GM23338 (cell line): ENCODE data around the gene ASIC3. TPM values are rescaled to one million over a fixed set of nuclear protein-coding genes. Genes with fewer than 3 reads are reported as not detected.
A peak's percentile ranks its signal among the peaks of the same experiment; 100 is the strongest.

Experiments
- ATAC-seq: fragments of 200-7000 bp; cut with Tn5 transposase; 3 replicates; pipeline ENCODE4 v1.9.1; 2020
- DNase-seq: peaks from one replicate; pipeline ENCODE4 v3.0.0-alpha.2; 2015; ENCODE audit warnings: low spot score
- H2AFZ ChIP-seq: fragments of 200-600 bp; sonication (generic); 2 replicates; pipeline ENCODE4 v1.8.0; 2016; ENCODE audit warnings: antibody characterized with exemption, mild to moderate bottlenecking, moderate library complexity
- H3F3A ChIP-seq: fragments of 200-600 bp; sonication (generic); replicated peaks from 2 replicates; pipeline ENCODE4 v1.8.0; 2017; ENCODE audit warnings: antibody characterized with exemption, mixed run types, low read depth
- H3K27ac ChIP-seq: fragments of 200-600 bp; sonication (generic); 2 replicates; pipeline ENCODE4 v1.6.1; 2016; ENCODE audit warnings: low read depth
- H3K27me3 ChIP-seq: fragments of 200-600 bp; sonication (generic); 2 replicates; pipeline ENCODE4 v1.8.0; 2016; ENCODE audit warnings: mild to moderate bottlenecking, mixed run types, moderate library complexity; ENCODE audit not compliant: insufficient read depth
- H3K36me3 ChIP-seq: fragments of 200-600 bp; sonication (generic); 2 replicates; pipeline ENCODE4 v1.8.0; 2016; ENCODE audit warnings: mild to moderate bottlenecking; ENCODE audit not compliant: insufficient read depth
- H3K4me1 ChIP-seq: fragments of 200-600 bp; sonication (generic); 2 replicates; pipeline ENCODE4 v1.8.0; 2016; ENCODE audit warnings: mild to moderate bottlenecking, moderate library complexity; ENCODE audit not compliant: insufficient read depth
- H3K4me2 ChIP-seq: fragments of 200-600 bp; sonication (generic); 2 replicates; pipeline ENCODE4 v1.7.1; 2017; ENCODE audit warnings: mixed run types
- H3K4me3 ChIP-seq: fragments of 200-600 bp; sonication (generic); 2 replicates; pipeline ENCODE4 v1.6.1; 2016; ENCODE audit warnings: mixed run types
- H3K79me2 ChIP-seq: fragments of 200-600 bp; sonication (generic); replicated peaks from 2 replicates; pipeline ENCODE4 v1.8.0; 2017; ENCODE audit warnings: mild to moderate bottlenecking; ENCODE audit not compliant: insufficient read depth
- H3K9me2 ChIP-seq: fragments of 200-600 bp; sonication (generic); 2 replicates; pipeline ENCODE4 v1.8.0; 2017; ENCODE audit not compliant: insufficient read depth
- H4K20me1 ChIP-seq: fragments of 200-600 bp; sonication (generic); replicated peaks from 2 replicates; pipeline ENCODE4 v1.8.0; 2017; ENCODE audit warnings: mild to moderate bottlenecking; ENCODE audit not compliant: insufficient read depth
- H3K27ac Mint-ChIP-seq: 2 replicates; pipeline ENCODE4 v1.8.0; 2020; ENCODE audit warnings: inconsistent platforms, mild to moderate bottlenecking, moderate library complexity, mixed read lengths
- H3K27me3 Mint-ChIP-seq: 3 replicates; pipeline ENCODE4 v1.8.0; 2022; ENCODE audit warnings: low read depth, mild to moderate bottlenecking, moderate library complexity, mixed read lengths, inconsistent platforms; ENCODE audit not compliant: insufficient read depth, poor library complexity
- H3K36me3 Mint-ChIP-seq: 3 replicates; pipeline ENCODE4 v1.8.0; 2021; ENCODE audit warnings: low read depth, mild to moderate bottlenecking, inconsistent platforms, moderate library complexity, mixed read lengths
- H3K4me1 Mint-ChIP-seq: 3 replicates; pipeline ENCODE4 v1.8.0; 2020; ENCODE audit warnings: mild to moderate bottlenecking, inconsistent platforms, mixed read lengths
- H3K4me3 Mint-ChIP-seq: 3 replicates; pipeline ENCODE4 v1.8.0; 2021; ENCODE audit warnings: moderate library complexity, mild to moderate bottlenecking, inconsistent platforms, mixed read lengths
- H3K9me3 Mint-ChIP-seq: 3 replicates; pipeline ENCODE4 v1.8.0; 2020; ENCODE audit warnings: moderate library complexity, mild to moderate bottlenecking, inconsistent platforms, mixed read lengths
- CREB1 ChIP-seq: fragments of 250-450 bp; sonication (Bioruptor Pico); IDR thresholded peaks from 2 replicates; pipeline ENCODE4 v1.5.0; 2020; ENCODE audit warnings: low read depth, mild to moderate bottlenecking, moderate library complexity
- EZH2 ChIP-seq: fragments of 200-600 bp; sonication (generic); IDR thresholded peaks from one replicate; pipeline ENCODE4 v1.8.0; 2017; ENCODE audit warnings: antibody characterized with exemption, mild to moderate bottlenecking, low read depth; ENCODE audit not compliant: unreplicated experiment
- JUNB ChIP-seq: IDR thresholded peaks from one replicate; pipeline ENCODE4 v1.6.1; 2016; ENCODE audit warnings: antibody characterized with exemption; ENCODE audit not compliant: unreplicated experiment
- NANOG ChIP-seq: IDR thresholded peaks from 2 replicates; pipeline ENCODE4 v1.6.1; 2016; ENCODE audit warnings: antibody characterized with exemption, borderline replicate concordance
- POLR2AphosphoS5 ChIP-seq: IDR thresholded peaks from 2 replicates; pipeline ENCODE4 v1.6.1; 2016; ENCODE audit warnings: antibody characterized with exemption, low read depth
- STAT1 ChIP-seq: IDR thresholded peaks from one replicate; pipeline ENCODE4 v1.6.1; 2016; ENCODE audit warnings: antibody characterized with exemption; ENCODE audit not compliant: unreplicated experiment
- polyA plus RNA-seq: library from polyadenylated mRNA; unstranded; fragments of >200 nt; fragmentation: Nextera tagmentation; extraction: Ambion mirVana; gene quantifications from 2 replicates; pipeline ENCODE4 v1.2.1, GENCODE V29; 2016
- total RNA-seq: library from RNA; depleted of rRNA; stranded (reverse); fragments of >200 nt; shearing (Covaris generic); gene quantifications from 2 replicates; pipeline ENCODE4 v1.2.3, GENCODE V29; 2014
- TF ChIP-seq, protein P1 (sequence below): IDR thresholded peaks from 2 replicates; pipeline ENCODE4 v1.6.1; 2016; ENCODE audit warnings: antibody characterized with exemption
- TF ChIP-seq, protein P2 (sequence below): IDR thresholded peaks from one replicate; pipeline ENCODE4 v1.6.1; 2018; ENCODE audit warnings: antibody characterized with exemption; ENCODE audit not compliant: unreplicated experiment
- TF ChIP-seq, protein P3 (sequence below), 2 experiments: fragments of 200-600 bp in 1 of 2; sonication (generic) in 1 of 2; conservative IDR thresholded peaks; 2 replicates each; pipeline versions ENCODE4 v1.5.1 to v1.6.1; 2016 to 2017; ENCODE audit warnings: antibody characterized with exemption in 2 of 2, low read depth in 2 of 2, mild to moderate bottlenecking in 2 of 2, moderate library complexity in 1 of 2

The ASIC3 gene
- total and polyA plus RNA-seq, 2 experiments from 2014 or later: 0.87 to 0.90 TPM

DNA sequence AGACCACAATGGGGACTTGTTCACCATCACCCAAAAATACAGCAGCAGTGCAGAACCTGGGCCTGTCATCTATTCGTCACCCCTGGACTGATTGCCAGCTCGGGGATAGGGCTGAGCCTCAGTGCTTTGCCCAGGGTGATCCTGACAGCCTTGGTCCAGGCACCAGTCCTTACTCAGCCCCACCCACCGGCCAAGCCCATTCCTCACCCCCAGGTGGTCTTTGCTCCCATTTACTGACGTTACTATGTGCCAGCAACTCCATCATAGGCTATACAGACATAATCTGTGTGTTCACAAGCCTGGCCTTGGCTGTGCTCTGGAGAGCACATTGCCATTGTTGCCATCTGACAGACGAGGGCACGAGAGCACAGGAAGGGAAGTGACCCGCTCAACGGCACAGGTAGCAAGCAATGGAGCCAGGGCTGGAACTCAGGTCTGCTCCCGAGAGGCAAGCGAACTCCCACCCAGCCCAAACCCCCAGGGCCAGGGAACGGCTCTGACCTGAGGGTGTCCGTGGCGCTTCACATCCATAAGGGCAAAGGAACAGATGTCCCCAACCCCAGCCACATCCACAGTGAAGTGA lies 30.9 kb upstream of the ASIC3 start:
- Histone ChIP-seq H3K27ac (no peak overlapping the region), H3K27me3 (peaks cover 54% of the 10 kb centered on the region), H3K79me2 (no peaks in the 10 kb centered on the region), H3K4me1 (peaks cover 17% of the 10 kb centered on the region), H2AFZ (peak overlapping the region; percentile 86), H3K4me2 (peak overlapping the region; percentile 77), H3F3A (peaks cover 9% of the 10 kb centered on the region; the same call in 1 of the 2 replicates), H3K9me2 (no peaks in the 10 kb centered on the region), H3K36me3 (no peaks in the 10 kb centered on the region; the same call in 1 of the 2 replicates), H4K20me1 (no peaks in the 10 kb centered on the region), H3K4me3 (peak overlapping the region; percentile 47)
- Mint-ChIP-seq H3K27me3 (peaks cover 61% of the 10 kb centered on the region), H3K27ac (no peak overlapping the region), H3K4me3 (peak overlapping the region; percentile 66), H3K9me3 (peaks cover 4% of the 10 kb centered on the region; the same call in 2 of the 3 replicates), H3K36me3 (peaks cover 11% of the 10 kb centered on the region), H3K4me1 (peaks cover 34% of the 10 kb centered on the region)
- no peak for DNase-seq
- no peak for ATAC-seq
- TF ChIP-seq CREB1 (CRISPR knock-in tag): no peak

DNA sequence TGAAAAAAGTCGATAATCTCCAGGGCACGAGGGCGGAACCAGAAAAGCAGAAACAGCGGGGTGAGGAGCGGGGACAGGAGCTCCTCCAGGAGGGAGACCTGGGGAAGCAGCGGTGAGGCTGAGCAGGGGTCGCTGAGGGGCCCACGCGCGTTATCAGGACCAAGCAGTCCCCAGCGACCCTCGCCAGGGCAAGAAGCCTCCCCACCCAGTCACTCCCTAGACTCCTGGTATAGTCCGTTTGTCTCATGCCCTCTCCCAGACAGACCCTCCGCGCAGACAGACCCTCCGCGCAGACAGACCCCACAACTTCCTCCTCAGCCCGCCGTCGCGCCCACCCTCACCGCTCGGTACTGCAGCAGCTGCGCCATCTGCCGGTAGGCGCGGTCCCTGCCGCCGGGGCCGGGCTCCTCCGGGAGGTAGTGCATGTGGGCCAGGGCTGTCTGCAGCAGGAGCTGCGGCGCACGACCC lies 30.3 kb upstream of the ASIC3 start:
- Histone ChIP-seq H2AFZ (peak overlapping the region; percentile 90), H3F3A (peaks cover 9% of the 10 kb centered on the region; the same call in 1 of the 2 replicates), H3K36me3 (no peaks in the 10 kb centered on the region; the same call in 1 of the 2 replicates), H3K27ac (no peak overlapping the region), H3K4me3 (peak overlapping the region; percentile 47), H3K27me3 (peaks cover 52% of the 10 kb centered on the region), H4K20me1 (no peaks in the 10 kb centered on the region), H3K4me1 (peaks cover 14% of the 10 kb centered on the region), H3K9me2 (no peaks in the 10 kb centered on the region), H3K4me2 (peak overlapping the region; percentile 77), H3K79me2 (no peaks in the 10 kb centered on the region)
- Mint-ChIP-seq H3K27ac (no peak overlapping the region; the same call in 1 of the 2 replicates), H3K36me3 (peaks cover 11% of the 10 kb centered on the region), H3K9me3 (peaks cover 4% of the 10 kb centered on the region; the same call in 2 of the 3 replicates), H3K4me3 (peak overlapping the region; percentile 66), H3K4me1 (peaks cover 30% of the 10 kb centered on the region), H3K27me3 (peaks cover 56% of the 10 kb centered on the region)
- DNase-seq (peak; percentile 91), ATAC-seq (peak; percentile 70)
- TF ChIP-seq, protein P1, sequence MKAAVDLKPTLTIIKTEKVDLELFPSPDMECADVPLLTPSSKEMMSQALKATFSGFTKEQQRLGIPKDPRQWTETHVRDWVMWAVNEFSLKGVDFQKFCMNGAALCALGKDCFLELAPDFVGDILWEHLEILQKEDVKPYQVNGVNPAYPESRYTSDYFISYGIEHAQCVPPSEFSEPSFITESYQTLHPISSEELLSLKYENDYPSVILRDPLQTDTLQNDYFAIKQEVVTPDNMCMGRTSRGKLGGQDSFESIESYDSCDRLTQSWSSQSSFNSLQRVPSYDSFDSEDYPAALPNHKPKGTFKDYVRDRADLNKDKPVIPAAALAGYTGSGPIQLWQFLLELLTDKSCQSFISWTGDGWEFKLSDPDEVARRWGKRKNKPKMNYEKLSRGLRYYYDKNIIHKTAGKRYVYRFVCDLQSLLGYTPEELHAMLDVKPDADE: no peak
- TF ChIP-seq STAT1 (no peak), NANOG (no peak), CREB1 (CRISPR knock-in tag) (peak; percentile 12; the same call in 1 of the 2 replicates), POLR2AphosphoS5 (peak; percentile 25; the same call in 1 of the 2 replicates), JUNB (no peak), EZH2 (peak; percentile 6)
- TF ChIP-seq, protein P2, sequence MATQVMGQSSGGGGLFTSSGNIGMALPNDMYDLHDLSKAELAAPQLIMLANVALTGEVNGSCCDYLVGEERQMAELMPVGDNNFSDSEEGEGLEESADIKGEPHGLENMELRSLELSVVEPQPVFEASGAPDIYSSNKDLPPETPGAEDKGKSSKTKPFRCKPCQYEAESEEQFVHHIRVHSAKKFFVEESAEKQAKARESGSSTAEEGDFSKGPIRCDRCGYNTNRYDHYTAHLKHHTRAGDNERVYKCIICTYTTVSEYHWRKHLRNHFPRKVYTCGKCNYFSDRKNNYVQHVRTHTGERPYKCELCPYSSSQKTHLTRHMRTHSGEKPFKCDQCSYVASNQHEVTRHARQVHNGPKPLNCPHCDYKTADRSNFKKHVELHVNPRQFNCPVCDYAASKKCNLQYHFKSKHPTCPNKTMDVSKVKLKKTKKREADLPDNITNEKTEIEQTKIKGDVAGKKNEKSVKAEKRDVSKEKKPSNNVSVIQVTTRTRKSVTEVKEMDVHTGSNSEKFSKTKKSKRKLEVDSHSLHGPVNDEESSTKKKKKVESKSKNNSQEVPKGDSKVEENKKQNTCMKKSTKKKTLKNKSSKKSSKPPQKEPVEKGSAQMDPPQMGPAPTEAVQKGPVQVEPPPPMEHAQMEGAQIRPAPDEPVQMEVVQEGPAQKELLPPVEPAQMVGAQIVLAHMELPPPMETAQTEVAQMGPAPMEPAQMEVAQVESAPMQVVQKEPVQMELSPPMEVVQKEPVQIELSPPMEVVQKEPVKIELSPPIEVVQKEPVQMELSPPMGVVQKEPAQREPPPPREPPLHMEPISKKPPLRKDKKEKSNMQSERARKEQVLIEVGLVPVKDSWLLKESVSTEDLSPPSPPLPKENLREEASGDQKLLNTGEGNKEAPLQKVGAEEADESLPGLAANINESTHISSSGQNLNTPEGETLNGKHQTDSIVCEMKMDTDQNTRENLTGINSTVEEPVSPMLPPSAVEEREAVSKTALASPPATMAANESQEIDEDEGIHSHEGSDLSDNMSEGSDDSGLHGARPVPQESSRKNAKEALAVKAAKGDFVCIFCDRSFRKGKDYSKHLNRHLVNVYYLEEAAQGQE: no peak
- TF ChIP-seq, protein P3, sequence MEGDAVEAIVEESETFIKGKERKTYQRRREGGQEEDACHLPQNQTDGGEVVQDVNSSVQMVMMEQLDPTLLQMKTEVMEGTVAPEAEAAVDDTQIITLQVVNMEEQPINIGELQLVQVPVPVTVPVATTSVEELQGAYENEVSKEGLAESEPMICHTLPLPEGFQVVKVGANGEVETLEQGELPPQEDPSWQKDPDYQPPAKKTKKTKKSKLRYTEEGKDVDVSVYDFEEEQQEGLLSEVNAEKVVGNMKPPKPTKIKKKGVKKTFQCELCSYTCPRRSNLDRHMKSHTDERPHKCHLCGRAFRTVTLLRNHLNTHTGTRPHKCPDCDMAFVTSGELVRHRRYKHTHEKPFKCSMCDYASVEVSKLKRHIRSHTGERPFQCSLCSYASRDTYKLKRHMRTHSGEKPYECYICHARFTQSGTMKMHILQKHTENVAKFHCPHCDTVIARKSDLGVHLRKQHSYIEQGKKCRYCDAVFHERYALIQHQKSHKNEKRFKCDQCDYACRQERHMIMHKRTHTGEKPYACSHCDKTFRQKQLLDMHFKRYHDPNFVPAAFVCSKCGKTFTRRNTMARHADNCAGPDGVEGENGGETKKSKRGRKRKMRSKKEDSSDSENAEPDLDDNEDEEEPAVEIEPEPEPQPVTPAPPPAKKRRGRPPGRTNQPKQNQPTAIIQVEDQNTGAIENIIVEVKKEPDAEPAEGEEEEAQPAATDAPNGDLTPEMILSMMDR (conservative IDR thresholded peaks at IDR 0.05; ENCODE audit: low read depth in 2 of 2): peak; percentile 88 to 98
